Activated B cell treated with CpG ODN at 0.5 μM for 24 hours (primary cell): Measurements from ENCODE around the gene PLD3. TPM values are rescaled to one million over a fixed set of nuclear protein-coding genes. Genes with fewer than 3 reads are reported as not detected.
"Not testable (repeated sequence)": the region's sequence is repeated elsewhere in the genome, so short reads cannot be mapped to it uniquely, and the experiment has no call there.

Experiments
- ATAC-seq: fragments of 200-7000 bp; cut with Tn5 transposase; one replicate; pipeline ENCODE4 v1.10.0; 2021; ENCODE audit warnings: low read depth, mild to moderate bottlenecking, moderate library complexity
- CTCF ChIA-PET: fragments of 350-600 bp; sonication (Branson Sonifier 250); formaldehyde crosslinking; loops from one replicate; lab custom pipeline; 2021; ENCODE audit warnings: antibody characterized with exemption; lab: Charles Lee
- POLR2A ChIA-PET: fragments of 350-600 bp; sonication (Branson Sonifier 250); formaldehyde crosslinking; loops from one replicate; lab custom pipeline; 2021; ENCODE audit warnings: antibody characterized with exemption; lab: Charles Lee
- DNase-seq: peaks from one replicate; pipeline ENCODE4 v3.0.0; 2022
- H3K27ac Mint-ChIP-seq: one replicate; pipeline ENCODE4 v1.8.0; 2020; ENCODE audit warnings: mixed read lengths
- H3K27me3 Mint-ChIP-seq: one replicate; pipeline ENCODE4 v1.8.0; 2021; ENCODE audit warnings: mixed read lengths
- H3K36me3 Mint-ChIP-seq: one replicate; pipeline ENCODE4 v1.8.0; 2021; ENCODE audit warnings: low read depth, mixed read lengths
- H3K4me1 Mint-ChIP-seq: one replicate; pipeline ENCODE4 v1.8.0; 2021; ENCODE audit warnings: mixed read lengths
- H3K4me3 Mint-ChIP-seq: one replicate; pipeline ENCODE4 v1.8.0; 2020; ENCODE audit warnings: mild to moderate bottlenecking, mixed read lengths
- H3K9me3 Mint-ChIP-seq: one replicate; pipeline ENCODE4 v1.8.0; 2020; ENCODE audit warnings: mixed read lengths
- intact Hi-C: fragments of 100-400 bp; cut with micrococcal nuclease; formaldehyde crosslinking; loops from one replicate; pipeline ENCODE4 v1.15.1; 2024
- total RNA-seq: library from RNA; stranded (reverse); gene quantifications from 2 replicates; pipeline ENCODE4 v1.2.3, GENCODE V29; 2022
- TF ChIP-seq, protein P1 (sequence below): fragments of 200-600 bp; IDR thresholded peaks from one replicate; pipeline ENCODE4 v1.8.0; 2022; ENCODE audit warnings: antibody characterized with exemption, mild to moderate bottlenecking

PLD3 gene
- total RNA-seq, 1 donor from 2014 or later: 37.8 TPM

DNA sequence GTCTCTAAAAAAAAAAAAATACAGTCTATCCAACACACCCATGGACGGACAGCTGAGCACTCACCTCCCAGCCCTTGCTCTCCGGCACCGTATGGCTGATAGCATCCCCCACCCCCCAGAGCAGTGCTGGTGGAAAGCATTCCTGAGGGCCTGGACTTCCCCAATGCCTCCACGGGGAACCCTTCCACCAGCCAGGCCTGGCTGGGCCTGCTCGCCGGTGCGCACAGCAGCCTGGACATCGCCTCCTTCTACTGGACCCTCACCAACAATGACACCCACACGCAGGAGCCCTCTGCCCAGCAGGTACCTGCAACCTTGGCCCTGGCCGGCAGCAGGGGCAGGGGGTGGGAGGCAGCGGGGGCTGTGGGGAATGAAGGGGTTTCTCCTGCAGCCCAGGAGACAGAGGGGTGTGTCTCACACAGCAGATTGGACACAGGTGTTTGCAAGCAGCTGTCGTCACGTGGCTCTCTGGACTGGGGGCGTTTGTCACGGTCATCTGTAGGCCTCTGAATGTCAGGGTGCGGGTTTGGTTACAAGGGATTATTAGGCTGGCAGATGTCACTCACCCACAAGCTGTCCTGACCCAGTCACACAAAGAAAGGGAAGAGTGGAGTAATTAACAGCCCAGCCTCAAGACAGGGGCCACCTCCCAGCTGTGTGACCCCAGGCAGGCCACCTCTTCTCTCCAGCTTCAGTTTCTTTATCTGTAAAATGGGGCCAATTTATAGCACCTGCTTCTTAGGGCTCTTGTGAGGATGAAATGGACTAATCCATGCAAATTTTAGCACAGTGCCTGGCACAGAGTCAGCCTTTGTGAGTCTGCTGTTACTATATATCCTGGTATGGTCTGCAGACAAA is 19.3 kb downstream of the PLD3 start:
- H3K36me3 Mint-ChIP-seq: peaks cover 31% of the 10 kb centered on the region
- peaks cover 6% of the 10 kb centered on the region for H3K4me1 Mint-ChIP-seq
- ChIA-PET POLR2A (interaction anchor here (0.5 kb wide), 1 partner anchor 97 kb away, joined by 5 read pairs; no protein-coding TSS in a partner anchor), CTCF (no interaction called here)
- ATAC-seq: no peak
- no peak for DNase-seq
- intact Hi-C loops: no loop called here
- H3K27me3 Mint-ChIP-seq: no peaks in the 10 kb centered on the region
- TF ChIP-seq, protein P1, sequence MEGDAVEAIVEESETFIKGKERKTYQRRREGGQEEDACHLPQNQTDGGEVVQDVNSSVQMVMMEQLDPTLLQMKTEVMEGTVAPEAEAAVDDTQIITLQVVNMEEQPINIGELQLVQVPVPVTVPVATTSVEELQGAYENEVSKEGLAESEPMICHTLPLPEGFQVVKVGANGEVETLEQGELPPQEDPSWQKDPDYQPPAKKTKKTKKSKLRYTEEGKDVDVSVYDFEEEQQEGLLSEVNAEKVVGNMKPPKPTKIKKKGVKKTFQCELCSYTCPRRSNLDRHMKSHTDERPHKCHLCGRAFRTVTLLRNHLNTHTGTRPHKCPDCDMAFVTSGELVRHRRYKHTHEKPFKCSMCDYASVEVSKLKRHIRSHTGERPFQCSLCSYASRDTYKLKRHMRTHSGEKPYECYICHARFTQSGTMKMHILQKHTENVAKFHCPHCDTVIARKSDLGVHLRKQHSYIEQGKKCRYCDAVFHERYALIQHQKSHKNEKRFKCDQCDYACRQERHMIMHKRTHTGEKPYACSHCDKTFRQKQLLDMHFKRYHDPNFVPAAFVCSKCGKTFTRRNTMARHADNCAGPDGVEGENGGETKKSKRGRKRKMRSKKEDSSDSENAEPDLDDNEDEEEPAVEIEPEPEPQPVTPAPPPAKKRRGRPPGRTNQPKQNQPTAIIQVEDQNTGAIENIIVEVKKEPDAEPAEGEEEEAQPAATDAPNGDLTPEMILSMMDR: no peak
- no peak overlapping the region for H3K4me3 Mint-ChIP-seq
- H3K27ac Mint-ChIP-seq: no peak overlapping the region
- H3K9me3 Mint-ChIP-seq: no peaks in the 10 kb centered on the region

DNA sequence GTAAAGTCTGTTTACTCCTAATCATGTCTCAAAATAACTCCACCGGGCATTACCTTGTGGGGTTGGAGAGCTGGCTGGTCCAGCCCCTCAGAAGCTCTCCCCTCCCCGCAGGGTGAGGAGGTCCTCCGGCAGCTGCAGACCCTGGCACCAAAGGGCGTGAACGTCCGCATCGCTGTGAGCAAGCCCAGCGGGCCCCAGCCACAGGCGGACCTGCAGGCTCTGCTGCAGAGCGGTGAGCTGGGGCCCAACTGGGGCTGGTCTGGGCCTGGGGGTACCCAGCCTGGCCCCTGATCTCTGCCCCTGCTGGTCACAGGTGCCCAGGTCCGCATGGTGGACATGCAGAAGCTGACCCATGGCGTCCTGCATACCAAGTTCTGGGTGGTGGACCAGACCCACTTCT is 21.3 kb downstream of the PLD3 start:
- ChIA-PET POLR2A (no interaction called here), CTCF (no interaction called here)
- ATAC-seq (no peak), DNase-seq (no peak)
- Mint-ChIP-seq H3K4me1 (peaks cover 6% of the 10 kb centered on the region), H3K27me3 (no peaks in the 10 kb centered on the region), H3K36me3 (peaks cover 40% of the 10 kb centered on the region), H3K27ac (no peak overlapping the region), H3K4me3 (no peak overlapping the region), H3K9me3 (no peaks in the 10 kb centered on the region)
- TF ChIP-seq, protein P1: no peak
- intact Hi-C loops: no loop called here

DNA sequence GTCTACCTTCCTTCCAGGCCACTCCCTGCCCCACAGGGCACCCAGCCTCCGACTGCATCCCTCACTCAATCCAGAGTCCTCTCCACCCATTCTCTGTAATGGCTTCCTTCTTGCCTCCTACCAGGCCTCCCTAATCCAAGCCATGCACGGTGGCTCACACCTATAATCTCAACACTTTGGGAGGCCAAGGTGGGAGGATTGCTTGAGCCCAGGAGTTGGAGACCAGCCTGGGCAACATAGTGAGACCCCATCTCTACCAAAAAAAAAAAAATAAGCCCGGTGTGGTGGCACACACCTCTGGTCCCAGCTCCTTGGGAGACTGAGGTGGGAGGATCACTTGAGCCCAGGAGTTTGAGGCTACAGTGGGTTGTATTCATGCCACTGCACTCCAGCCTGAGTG is 21.8 kb downstream of the PLD3 start:
- H3K4me1 Mint-ChIP-seq, H3K4me3 Mint-ChIP-seq, H3K27ac Mint-ChIP-seq, H3K27me3 Mint-ChIP-seq, CTCF ChIA-PET, ATAC-seq, intact Hi-C loops, H3K9me3 Mint-ChIP-seq, POLR2A ChIA-PET, DNase-seq: not testable (repeated sequence)
- peaks cover 43% of the 10 kb centered on the region for H3K36me3 Mint-ChIP-seq

DNA sequence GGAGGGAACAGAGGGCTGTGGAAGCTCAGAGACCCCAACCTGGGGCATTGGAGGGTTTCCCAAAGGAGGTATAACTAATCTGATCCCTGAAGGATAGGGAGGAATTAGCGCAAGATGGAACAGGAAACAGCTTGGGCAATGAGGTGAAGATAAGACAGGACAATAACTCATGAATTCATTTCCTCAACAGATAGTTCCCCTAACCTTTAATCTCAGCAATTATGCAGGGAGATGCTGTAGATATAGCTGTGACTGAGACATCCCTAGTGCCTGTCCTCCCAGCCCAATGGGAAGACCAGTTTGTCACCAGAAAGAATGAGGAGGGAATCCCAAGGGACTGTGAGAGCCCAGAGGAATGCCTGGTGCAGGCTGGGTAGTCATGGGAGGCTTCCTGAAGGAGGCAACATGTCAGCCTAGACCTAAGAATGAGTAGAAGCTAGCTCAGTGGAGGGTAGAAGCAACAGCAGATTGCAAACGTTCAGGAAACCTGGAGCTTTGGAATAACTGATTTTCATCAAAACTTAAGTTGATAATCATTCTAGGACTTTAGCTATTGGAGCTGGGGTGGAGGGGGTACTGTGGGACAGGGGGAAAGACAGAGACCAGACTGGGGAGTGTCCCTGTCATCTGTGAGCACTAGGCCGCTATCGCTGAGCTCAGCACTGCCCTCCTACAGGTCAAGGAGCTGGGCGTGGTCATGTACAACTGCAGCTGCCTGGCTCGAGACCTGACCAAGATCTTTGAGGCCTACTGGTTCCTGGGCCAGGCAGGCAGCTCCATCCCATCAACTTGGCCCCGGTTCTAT is 22.7 kb downstream of the PLD3 start:
- intact Hi-C loops: no loop called here
- TF ChIP-seq, protein P1: no peak
- no peak for ATAC-seq
- Mint-ChIP-seq H3K36me3 (peaks cover 43% of the 10 kb centered on the region), H3K27ac (no peak overlapping the region), H3K4me3 (no peak overlapping the region), H3K27me3 (no peaks in the 10 kb centered on the region), H3K4me1 (no peaks in the 10 kb centered on the region), H3K9me3 (no peaks in the 10 kb centered on the region)
- ChIA-PET POLR2A (no interaction called here), CTCF (no interaction called here)
- DNase-seq: no peak

GRCh38 chr19:40371802-40372122 is 23.3 kb downstream of the PLD3 start:
- POLR2A ChIA-PET: no interaction called here
- no peak overlapping the region for H3K27ac Mint-ChIP-seq
- CTCF ChIA-PET: no interaction called here
- H3K36me3 Mint-ChIP-seq: peaks cover 43% of the 10 kb centered on the region
- H3K4me3 Mint-ChIP-seq: no peak overlapping the region
- TF ChIP-seq, protein P1: no peak
- no peak for ATAC-seq
- intact Hi-C loops: no loop called here
- DNase-seq: no peak
- no peaks in the 10 kb centered on the region for H3K4me1 Mint-ChIP-seq
- H3K27me3 Mint-ChIP-seq: no peaks in the 10 kb centered on the region
- no peaks in the 10 kb centered on the region for H3K9me3 Mint-ChIP-seq
